ENCODE results near the gene CPA5. TPM values are rescaled to one million over a fixed set of nuclear protein-coding genes. Genes with fewer than 3 reads are reported as not detected.

Gene CPA5
- total and polyA plus RNA-seq, 8 donors, result 0.09 to 0.35 (median 0.20) TPM; not detected in 4

- H3K27ac ChIP-seq, result no peak overlapping the region
- WGBS, 2 donors, result 94 to 95% methylated on average over 4 of the region's 4 CpGs
- no peak overlapping the region for H3K4me3 ChIP-seq
- no peaks in the 10 kb centered on the region for H3K36me3 ChIP-seq
- no peaks in the 10 kb centered on the region for H3K27me3 ChIP-seq
- DNase-seq (no peak), FAIRE-seq (no peak), ATAC-seq (no peak)
- intact Hi-C loops (cut with DNase I), result no loop called here
- H3K9me3 ChIP-seq, result no peaks in the 10 kb centered on the region
- no peaks in the 10 kb centered on the region for H3K4me1 ChIP-seq
- no peak for TF ChIP-seq CTCF (IDR thresholded peaks at IDR 0.05)
These were observed 2.7 kb upstream of the CPA5 start for GRCh38 chr7:130341882-130342281.

- Histone ChIP-seq H3K27me3 (no peaks in the 10 kb centered on the region), H3K4me1 (no peaks in the 10 kb centered on the region), H3K27ac (no peak overlapping the region), H3K9me3 (no peaks in the 10 kb centered on the region), H3K4me3 (no peak overlapping the region), H3K36me3 (no peaks in the 10 kb centered on the region)
- no peak for TF ChIP-seq CTCF (IDR thresholded peaks at IDR 0.05)
- no peak for DNase-seq
- intact Hi-C loops (cut with DNase I), result no loop called here
- WGBS, 2 donors, result 92 to 99% methylated on average over 3 of the region's 3 CpGs
- ATAC-seq, result no peak
- FAIRE-seq, result no peak
These were observed 1.8 kb upstream of the CPA5 start for GRCh38 chr7:130342701-130343380.

- no peak for DNase-seq
These were observed 520 bp downstream of the CPA5 start for GRCh38 chr7:130345136-130345535.

GRCh38 chr7:130345725-130346124 lies 1.1 kb downstream of the CPA5 start:
- FAIRE-seq (no peak), ATAC-seq (no peak), DNase-seq (no peak)
- Histone ChIP-seq H3K27ac (no peak overlapping the region), H3K36me3 (no peaks in the 10 kb centered on the region), H3K9me3 (no peaks in the 10 kb centered on the region), H3K27me3 (no peaks in the 10 kb centered on the region), H3K4me3 (no peak overlapping the region), H3K4me1 (no peaks in the 10 kb centered on the region)
- intact Hi-C loops (cut with DNase I), result no loop called here
- no peak for TF ChIP-seq CTCF (IDR thresholded peaks at IDR 0.05)
- WGBS, 2 donors, result 93 to 98% methylated on average over 5 of the region's 5 CpGs

More at GRCh38 chr7:130345136-130345535, 520 bp downstream of the CPA5 start:
- intact Hi-C loops (cut with DNase I), result no loop called here
- ATAC-seq (no peak), FAIRE-seq (no peak)
- TF ChIP-seq CTCF (IDR thresholded peaks at IDR 0.05), result no peak
- H3K4me3 ChIP-seq, result no peak overlapping the region
- 80 to 81% methylated on average over 8 of the region's 8 CpGs for WGBS, 2 donors
- H3K4me1 ChIP-seq, result no peaks in the 10 kb centered on the region
- no peaks in the 10 kb centered on the region for H3K36me3 ChIP-seq
- no peaks in the 10 kb centered on the region for H3K9me3 ChIP-seq
- no peaks in the 10 kb centered on the region for H3K27me3 ChIP-seq
- no peak overlapping the region for H3K27ac ChIP-seq

- ATAC-seq, result no peak
- intact Hi-C loops (cut with DNase I), result no loop called here
These were observed 1.7 kb downstream of the CPA5 start for GRCh38 chr7:130346177-130346905.

More at GRCh38 chr7:130346177-130346905, 1.7 kb downstream of the CPA5 start:
- H3K27ac ChIP-seq, result no peak overlapping the region
- no peaks in the 10 kb centered on the region for H3K36me3 ChIP-seq
- no peak overlapping the region for H3K4me3 ChIP-seq
- FAIRE-seq (no peak), DNase-seq (no peak)
- no peak for TF ChIP-seq CTCF (IDR thresholded peaks at IDR 0.05)
- 89 to 95% methylated on average over 10 of the region's 10 CpGs for WGBS, 2 donors
- no peaks in the 10 kb centered on the region for H3K9me3 ChIP-seq
- no peaks in the 10 kb centered on the region for H3K4me1 ChIP-seq
- no peaks in the 10 kb centered on the region for H3K27me3 ChIP-seq

Data from pancreas (tissue), 10 donors.